KMS-11 (cell line): ENCODE measurements around the gene COBL.

Experiments
- H2AFZ ChIP-seq: fragments of 200-600 bp; sonication (generic); 2 replicates; pipeline ENCODE4 v1.6.1; 2016; ENCODE audit warnings: antibody characterized with exemption, mixed run types, low read depth
- H3K27ac ChIP-seq: fragments of 200-600 bp; sonication (generic); 2 replicates; pipeline ENCODE4 v1.6.1; 2016; ENCODE audit warnings: mild to moderate bottlenecking, mixed run types
- H3K27me3 ChIP-seq: fragments of 200-600 bp; sonication (generic); 2 replicates; pipeline ENCODE4 v1.6.1; 2017; ENCODE audit warnings: mild to moderate bottlenecking, low read depth, mixed run types, moderate library complexity; ENCODE audit not compliant: insufficient read depth
- H3K36me3 ChIP-seq: fragments of 200-600 bp; sonication (generic); 2 replicates; pipeline ENCODE4 v1.6.1; 2017; ENCODE audit warnings: mild to moderate bottlenecking, mixed run types; ENCODE audit not compliant: insufficient read depth
- H3K4me1 ChIP-seq: fragments of 200-600 bp; sonication (generic); 2 replicates; pipeline ENCODE4 v1.6.1; 2016; ENCODE audit warnings: mild to moderate bottlenecking, low read depth, mixed run types; ENCODE audit not compliant: poor library complexity, severe bottlenecking
- H3K4me2 ChIP-seq: fragments of 200-600 bp; sonication (generic); 2 replicates; pipeline ENCODE4 v1.7.0; 2016; ENCODE audit warnings: mild to moderate bottlenecking, mixed run types
- H3K4me3 ChIP-seq: fragments of 200-600 bp; sonication (generic); IDR thresholded peaks from 2 replicates; pipeline ENCODE4 v1.6.1; 2017; ENCODE audit warnings: low read depth, low read length, mixed read lengths; ENCODE audit not compliant: insufficient read depth
- H3K79me2 ChIP-seq: fragments of 200-600 bp; sonication (generic); 2 replicates; pipeline ENCODE4 v1.6.1; 2016; ENCODE audit warnings: low read depth, mixed run types; ENCODE audit not compliant: insufficient read depth
- H3K9ac ChIP-seq: fragments of 200-600 bp; sonication (generic); 2 replicates; pipeline ENCODE4 v1.6.1; 2016; ENCODE audit warnings: mild to moderate bottlenecking, mixed run types
- H4K20me1 ChIP-seq: fragments of 200-600 bp; sonication (generic); 2 replicates; pipeline ENCODE4 v1.6.1; 2016; ENCODE audit warnings: mild to moderate bottlenecking, mixed run types; ENCODE audit not compliant: insufficient read depth
- TF ChIP-seq, protein P1 (sequence below): fragments of 200-600 bp; sonication (generic); conservative IDR thresholded peaks from 2 replicates; pipeline ENCODE4 v1.6.1; 2017; ENCODE audit warnings: low read depth, mild to moderate bottlenecking, antibody characterized with exemption, low read length, moderate library complexity, mixed read lengths

COBL gene

DNA sequence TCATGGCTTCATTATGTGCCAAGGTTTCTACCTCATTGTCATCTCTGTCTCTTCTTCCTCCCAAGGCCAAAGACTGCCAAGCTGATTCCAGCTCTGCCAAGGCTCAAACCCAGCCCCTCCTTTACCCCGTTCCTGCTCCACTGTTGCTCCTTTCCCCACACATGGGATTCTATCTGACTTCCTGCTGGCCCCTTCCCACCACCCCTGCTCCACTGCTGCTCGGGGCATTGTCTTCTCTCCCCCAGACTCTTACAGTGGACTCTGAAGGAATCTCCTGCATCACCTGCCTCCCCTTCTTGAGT is 86.3 kb downstream of the COBL start:
- Histone ChIP-seq H3K4me1 (no peaks in the 10 kb centered on the region), H3K4me2 (no peak overlapping the region), H3K9ac (no peak overlapping the region), H2AFZ (no peak overlapping the region), H3K79me2 (no peaks in the 10 kb centered on the region), H3K27ac (no peak overlapping the region), H4K20me1 (no peaks in the 10 kb centered on the region), H3K27me3 (no peaks in the 10 kb centered on the region), H3K36me3 (no peaks in the 10 kb centered on the region), H3K4me3 (no peak overlapping the region)
- TF ChIP-seq, protein P1, sequence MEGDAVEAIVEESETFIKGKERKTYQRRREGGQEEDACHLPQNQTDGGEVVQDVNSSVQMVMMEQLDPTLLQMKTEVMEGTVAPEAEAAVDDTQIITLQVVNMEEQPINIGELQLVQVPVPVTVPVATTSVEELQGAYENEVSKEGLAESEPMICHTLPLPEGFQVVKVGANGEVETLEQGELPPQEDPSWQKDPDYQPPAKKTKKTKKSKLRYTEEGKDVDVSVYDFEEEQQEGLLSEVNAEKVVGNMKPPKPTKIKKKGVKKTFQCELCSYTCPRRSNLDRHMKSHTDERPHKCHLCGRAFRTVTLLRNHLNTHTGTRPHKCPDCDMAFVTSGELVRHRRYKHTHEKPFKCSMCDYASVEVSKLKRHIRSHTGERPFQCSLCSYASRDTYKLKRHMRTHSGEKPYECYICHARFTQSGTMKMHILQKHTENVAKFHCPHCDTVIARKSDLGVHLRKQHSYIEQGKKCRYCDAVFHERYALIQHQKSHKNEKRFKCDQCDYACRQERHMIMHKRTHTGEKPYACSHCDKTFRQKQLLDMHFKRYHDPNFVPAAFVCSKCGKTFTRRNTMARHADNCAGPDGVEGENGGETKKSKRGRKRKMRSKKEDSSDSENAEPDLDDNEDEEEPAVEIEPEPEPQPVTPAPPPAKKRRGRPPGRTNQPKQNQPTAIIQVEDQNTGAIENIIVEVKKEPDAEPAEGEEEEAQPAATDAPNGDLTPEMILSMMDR: no peak

DNA sequence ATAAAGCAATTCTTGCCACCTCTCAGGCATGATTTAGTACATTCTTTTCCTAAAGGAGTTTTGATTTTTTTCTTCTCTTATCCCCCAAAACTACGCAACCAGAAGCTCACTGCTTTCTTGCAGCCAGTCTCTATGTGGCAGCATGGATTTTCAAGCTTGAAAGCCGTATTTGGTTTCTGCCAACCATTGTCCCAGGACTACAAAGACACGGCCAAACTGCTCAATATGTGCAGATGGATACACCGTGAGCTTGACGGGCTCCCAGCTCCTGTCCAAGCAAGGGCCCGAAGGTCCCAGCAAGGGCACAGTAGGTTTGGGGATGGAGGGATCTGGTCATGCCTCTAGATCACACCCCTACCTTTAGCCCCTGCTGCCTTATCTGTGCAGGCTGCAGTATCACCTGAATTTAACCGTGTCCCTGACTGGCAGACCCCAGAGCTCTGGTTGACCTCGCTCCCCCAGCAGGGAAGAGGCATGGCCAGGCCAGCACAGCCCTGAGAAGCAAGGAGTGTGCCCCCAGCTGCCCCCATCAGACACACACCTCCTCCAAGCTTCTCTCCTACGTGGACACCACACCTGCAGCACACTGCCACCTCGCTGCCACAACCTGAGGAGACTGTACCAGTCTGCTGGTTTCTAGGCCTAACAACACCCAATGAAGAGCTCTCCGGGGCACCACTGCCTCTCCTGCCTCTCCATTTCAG is 86.8 kb downstream of the COBL start:
- Histone ChIP-seq H3K9ac (no peak overlapping the region), H3K4me2 (no peak overlapping the region), H3K79me2 (no peaks in the 10 kb centered on the region), H2AFZ (no peak overlapping the region), H3K36me3 (no peaks in the 10 kb centered on the region), H3K27me3 (no peaks in the 10 kb centered on the region), H3K27ac (no peak overlapping the region), H3K4me3 (no peak overlapping the region), H4K20me1 (no peaks in the 10 kb centered on the region), H3K4me1 (no peaks in the 10 kb centered on the region)
- TF ChIP-seq, protein P1: no peak

DNA sequence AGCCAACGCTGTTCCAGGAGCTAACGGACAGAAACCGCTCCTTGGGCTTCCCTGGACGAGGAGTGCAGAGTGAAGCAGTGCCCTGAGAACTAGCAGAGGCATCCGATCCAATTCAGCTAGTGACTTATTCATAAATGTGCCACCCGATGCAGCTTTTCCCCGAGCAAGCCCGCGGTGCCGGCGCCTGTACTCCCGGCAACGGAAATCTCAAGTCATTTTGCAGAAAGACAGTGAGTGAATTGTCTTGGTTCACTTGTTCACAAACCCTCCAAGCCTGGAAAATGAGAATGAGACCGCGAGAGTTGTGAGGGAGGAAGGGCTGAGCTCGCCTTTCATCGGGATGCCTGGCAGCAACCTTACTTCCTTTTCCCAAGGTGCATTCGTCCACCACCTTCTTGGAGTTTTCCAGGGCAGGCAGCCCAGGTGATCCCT is 87.5 kb downstream of the COBL start:
- Histone ChIP-seq H3K36me3 (no peaks in the 10 kb centered on the region), H3K4me1 (no peaks in the 10 kb centered on the region), H4K20me1 (no peaks in the 10 kb centered on the region), H3K79me2 (no peaks in the 10 kb centered on the region), H3K27ac (no peak overlapping the region), H3K4me3 (no peak overlapping the region), H2AFZ (no peak overlapping the region), H3K4me2 (no peak overlapping the region), H3K27me3 (no peaks in the 10 kb centered on the region), H3K9ac (no peak overlapping the region)
- TF ChIP-seq, protein P1: no peak

DNA sequence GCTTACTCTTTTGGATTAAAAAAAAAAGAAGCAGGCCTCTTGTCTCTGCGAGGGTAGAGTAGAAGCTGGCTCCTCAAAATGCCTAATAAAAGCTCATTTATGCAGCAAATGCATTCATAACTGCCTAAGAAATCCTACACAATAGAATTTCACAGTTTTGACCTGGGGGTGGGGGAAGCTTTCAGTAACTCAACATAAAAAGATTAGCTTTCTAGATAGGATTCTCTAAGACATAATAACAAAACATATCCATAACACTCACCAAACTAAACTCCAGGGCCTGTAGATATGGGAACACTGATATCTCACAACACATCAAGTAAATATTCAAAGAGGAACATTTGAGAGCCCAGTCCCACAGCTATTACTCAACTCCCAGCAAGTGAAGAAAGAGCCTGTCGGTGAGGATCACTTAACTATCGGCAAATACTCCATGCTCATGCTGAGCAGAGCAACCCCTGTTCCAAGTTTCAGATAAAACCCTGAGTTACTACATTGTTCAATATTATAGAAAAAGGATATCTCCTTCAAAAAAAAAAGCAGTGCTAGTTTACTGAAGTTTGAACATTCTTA is 88.1 kb downstream of the COBL start:
- TF ChIP-seq, protein P1: no peak
- no peaks in the 10 kb centered on the region for H3K36me3 ChIP-seq
- H3K27me3 ChIP-seq: no peaks in the 10 kb centered on the region

More for the DNA sequence above, 88.1 kb downstream of the COBL start:
- Histone ChIP-seq H3K4me1 (no peaks in the 10 kb centered on the region), H3K27ac (no peak overlapping the region), H4K20me1 (no peaks in the 10 kb centered on the region), H3K9ac (no peak overlapping the region), H2AFZ (no peak overlapping the region), H3K4me2 (no peak overlapping the region), H3K4me3 (no peak overlapping the region), H3K79me2 (no peaks in the 10 kb centered on the region)
